HepG2 (cell line): Measurements from ENCODE around the gene PKD2L1. TPM values are rescaled to one million over a fixed set of nuclear protein-coding genes. Genes with fewer than 3 reads are reported as not detected.
A peak's percentile ranks its signal among the peaks of the same experiment; 100 is the strongest.

Source experiments
- AHDC1 ChIP-seq: sonication (generic); formaldehyde crosslinking; IDR thresholded peaks from 2 replicates; pipeline ENCODE4 v1.5.1; 2020; ENCODE audit warnings: mild to moderate bottlenecking, missing genetic modification reagents, borderline replicate concordance
- AHR ChIP-seq: IDR thresholded peaks from 2 replicates; pipeline ENCODE4 v1.6.1; 2018; ENCODE audit warnings: missing genetic modification reagents, missing compliant biosample characterization
- BRD4 ChIP-seq: sonication (generic); formaldehyde crosslinking; IDR thresholded peaks from 2 replicates; pipeline ENCODE4 v1.4.0; 2020; ENCODE audit warnings: missing genetic modification reagents
- CBX5 ChIP-seq: sonication (generic); formaldehyde crosslinking; IDR thresholded peaks from 2 replicates; pipeline ENCODE4 v1.4.0; 2020; ENCODE audit warnings: missing genetic modification reagents, borderline replicate concordance
- ERF ChIP-seq: IDR thresholded peaks from 2 replicates; pipeline ENCODE4 v1.6.1; 2018; ENCODE audit warnings: missing biosample characterization, missing genetic modification reagents
- GMEB1 ChIP-seq: sonication (generic); formaldehyde crosslinking; IDR thresholded peaks from 2 replicates; pipeline ENCODE4 v1.5.1; 2020; ENCODE audit warnings: missing genetic modification reagents, mild to moderate bottlenecking, borderline replicate concordance
- KDM6A ChIP-seq: IDR thresholded peaks from 2 replicates; pipeline ENCODE4 v1.6.1; 2016; ENCODE audit warnings: low read depth
- MXD4 ChIP-seq: IDR thresholded peaks from 2 replicates; pipeline ENCODE4 v1.6.1; 2016; ENCODE audit warnings: mild to moderate bottlenecking, missing biosample characterization, missing genetic modification reagents
- PHF5A ChIP-seq: IDR thresholded peaks from one replicate; pipeline ENCODE4 v1.6.1; 2018; ENCODE audit warnings: low read depth, missing genetic modification reagents; ENCODE audit not compliant: unreplicated experiment
- POLR2AphosphoS5 ChIP-seq: IDR thresholded peaks from 2 replicates; pipeline ENCODE4 v1.6.1; 2012; ENCODE audit warnings: low read depth, low read length
- REL ChIP-seq: sonication (generic); formaldehyde crosslinking; conservative IDR thresholded peaks from 2 replicates; pipeline ENCODE4 v1.8.0; 2022; ENCODE audit warnings: mild to moderate bottlenecking, missing genetic modification reagents, moderate library complexity
- STAT5B ChIP-seq: sonication (generic); formaldehyde crosslinking; IDR thresholded peaks from 2 replicates; pipeline ENCODE4 v1.4.0; 2020; ENCODE audit warnings: missing genetic modification reagents
- TAF1 ChIP-seq: sonication (generic); formaldehyde crosslinking; IDR thresholded peaks from 2 replicates; pipeline ENCODE4 v1.4.0; 2020; ENCODE audit warnings: missing genetic modification reagents
- THAP8 ChIP-seq: sonication (generic); formaldehyde crosslinking; IDR thresholded peaks from 2 replicates; pipeline ENCODE4 v1.5.1; 2020; ENCODE audit warnings: missing genetic modification reagents, mild to moderate bottlenecking, borderline replicate concordance
- TOE1 ChIP-seq: sonication (generic); formaldehyde crosslinking; IDR thresholded peaks from 2 replicates; pipeline ENCODE4 v1.4.0; 2020; ENCODE audit warnings: mild to moderate bottlenecking, missing genetic modification reagents
- ZBTB38 ChIP-seq: sonication (generic); formaldehyde crosslinking; IDR thresholded peaks from 2 replicates; pipeline ENCODE4 v1.5.1; 2020; ENCODE audit warnings: mild to moderate bottlenecking, missing genetic modification reagents
- ZFAT ChIP-seq: sonication (generic); formaldehyde crosslinking; conservative IDR thresholded peaks from 2 replicates; pipeline ENCODE4 v1.8.1; 2023; ENCODE audit warnings: missing genetic modification reagents, inconsistent platforms
- ZNF10 ChIP-seq: sonication (generic); formaldehyde crosslinking; IDR thresholded peaks from 2 replicates; pipeline ENCODE4 v1.4.0; 2020; ENCODE audit warnings: mild to moderate bottlenecking, low read depth, missing genetic modification reagents, borderline replicate concordance
- ZNF331 ChIP-seq: sonication (generic); formaldehyde crosslinking; IDR thresholded peaks from 2 replicates; pipeline ENCODE4 v1.4.0; 2020; ENCODE audit warnings: missing genetic modification reagents
- ZNF33A ChIP-seq: sonication (generic); formaldehyde crosslinking; IDR thresholded peaks from 2 replicates; pipeline ENCODE4 v1.5.1; 2020; ENCODE audit warnings: missing genetic modification reagents, mild to moderate bottlenecking, moderate library complexity, borderline replicate concordance
- ZNF678 ChIP-seq: sonication (generic); formaldehyde crosslinking; IDR thresholded peaks from 2 replicates; pipeline ENCODE4 v1.4.0; 2020; ENCODE audit warnings: mild to moderate bottlenecking, missing genetic modification reagents
- ZNF775 ChIP-seq: sonication (generic); formaldehyde crosslinking; IDR thresholded peaks from 2 replicates; pipeline ENCODE4 v1.4.0; 2020; ENCODE audit warnings: missing genetic modification reagents, mild to moderate bottlenecking, moderate library complexity, borderline replicate concordance
- ZSCAN20 ChIP-seq: sonication (generic); formaldehyde crosslinking; IDR thresholded peaks from 2 replicates; pipeline ENCODE4 v1.4.0; 2020; ENCODE audit warnings: missing genetic modification reagents, mild to moderate bottlenecking, borderline replicate concordance
- ZSCAN30 ChIP-seq: sonication (generic); formaldehyde crosslinking; IDR thresholded peaks from 2 replicates; pipeline ENCODE4 v1.5.0; 2020; ENCODE audit warnings: mild to moderate bottlenecking, missing genetic modification reagents
- polyA plus RNA-seq, 8 experiments: library from polyadenylated mRNA; depleted of rRNA in 3 of 8; stranded (reverse) in 7 of 8; unstranded in 1 of 8; fragments of >200 nt; fragmentation: Illumina TruSeq in 4 of 8; extraction: Trizol in 4 of 8; gene quantifications; 2 replicates each; pipeline versions ENCODE4 v1.2.1 to v1.2.3, GENCODE V29; 2011 to 2016; ENCODE audit warnings: low read depth in 4 of 8, missing spikeins in 1 of 8, mixed read lengths in 1 of 8; ENCODE audit not compliant: insufficient read depth in 1 of 8
- total RNA-seq, 5 experiments: library from RNA; depleted of rRNA; stranded (reverse); fragments of >200 nt; fragmentation: Illumina TruSeq; extraction: Trizol; gene quantifications; 2 replicates each; pipeline ENCODE4 v1.2.3, GENCODE V29; 2016; ENCODE audit warnings: low read depth in 1 of 5

The PKD2L1 gene
- total and polyA plus RNA-seq, 2 of the 13 experiments (the other 11 are each of a cell fraction or from before 2014, with no cell fraction given) = 0.07 to 0.15 TPM

- TF ChIP-seq THAP8 (CRISPR knock-in tag) (no peak; the same call in 1 of the 2 replicates), ZNF331 (CRISPR knock-in tag) (peak; percentile 87), REL (CRISPR knock-in tag) (0 out of 2 replicates have a peak, but pooled peaks have one; percentile 60), ZSCAN20 (CRISPR knock-in tag) (peak; percentile 61; the same call in 1 of the 2 replicates), POLR2AphosphoS5 (peak; percentile 69; the same call in 1 of the 2 replicates), BRD4 (CRISPR knock-in tag) (peak; percentile 95), CBX5 (CRISPR knock-in tag) (peak; percentile 84; the same call in 1 of the 2 replicates), GMEB1 (CRISPR knock-in tag) (peak; percentile 73; the same call in 1 of the 2 replicates), ZNF10 (CRISPR knock-in tag) (no peak), TAF1 (CRISPR knock-in tag) (peak; percentile 53), PHF5A (peak; percentile 37), ERF (CRISPR knock-in tag) (peak; percentile 85), ZBTB38 (CRISPR knock-in tag) (0 out of 2 replicates have a peak, but pooled peaks have one; percentile 45), ZNF33A (CRISPR knock-in tag) (0 out of 2 replicates have a peak, but pooled peaks have one; percentile 64), AHR (CRISPR knock-in tag) (peak; percentile 86), ZNF678 (no peak), ZNF775 (no peak), STAT5B (CRISPR knock-in tag) (0 out of 2 replicates have a peak, but pooled peaks have one; percentile 77), TOE1 (CRISPR knock-in tag) (0 out of 2 replicates have a peak, but pooled peaks have one; percentile 55), KDM6A (CRISPR knock-in tag) (no peak), ZFAT (CRISPR knock-in tag) (no peak), AHDC1 (0 out of 2 replicates have a peak, but pooled peaks have one; percentile 58), ZSCAN30 (no peak), MXD4 (CRISPR knock-in tag) (peak; percentile 78; the same call in 1 of the 2 replicates)
Observed at GRCh38 chr10:100346351-100346764, 16.3 kb upstream of the PKD2L1 start (continued).
